Stimulated activated CD4-positive, alpha-beta T cell treated with anti-CD3 and anti-CD28 coated beads, Interleukin-4, amount 100 ng/mL, for 4 hours (primary cell): ENCODE measurements around the gene QSOX2.
A peak's percentile ranks its signal among the peaks of the same experiment; 100 is the strongest.

Experiments
- DNase-seq, 2 experiments: peaks; one replicate each; pipeline ENCODE4 v3.0.0-alpha.2; 2020

Gene QSOX2

GRCh38 chr9:136264441-136265405 lies 19.1 kb upstream of the QSOX2 start:
- no peak for DNase-seq

GRCh38 chr9:136264031-136264430 lies 18.4 kb upstream of the QSOX2 start:
- DNase-seq = no peak

GRCh38 chr9:136262671-136263178 lies 17.1 kb upstream of the QSOX2 start:
- DNase-seq = no peak

GRCh38 chr9:136261686-136262430 lies 16.2 kb upstream of the QSOX2 start:
- no peak for DNase-seq

- DNase-seq = no peak
These were observed 15.4 kb upstream of the QSOX2 start for GRCh38 chr9:136260936-136261472.

- DNase-seq = no peak
These were observed 14.9 kb upstream of the QSOX2 start for GRCh38 chr9:136260521-136260920.

- DNase-seq = no peak
These were observed 14.2 kb upstream of the QSOX2 start for GRCh38 chr9:136259836-136260235.

- no peak for DNase-seq
These were observed 13.9 kb upstream of the QSOX2 start for GRCh38 chr9:136259517-136259813.

GRCh38 chr9:136258786-136259516 lies 13.3 kb upstream of the QSOX2 start:
- no peak for DNase-seq

- DNase-seq = no peak
These were observed 12.7 kb upstream of the QSOX2 start for GRCh38 chr9:136258299-136258625.

GRCh38 chr9:136257381-136258298 lies 12.0 kb upstream of the QSOX2 start:
- DNase-seq = no peak

GRCh38 chr9:136255896-136256890 lies 10.6 kb upstream of the QSOX2 start:
- no peak for DNase-seq

- peak in 1 of 2 experiments; percentile 21 for DNase-seq
These were observed 9.5 kb upstream of the QSOX2 start for GRCh38 chr9:136255166-136255538.

- DNase-seq = no peak
These were observed 9.0 kb upstream of the QSOX2 start for GRCh38 chr9:136254381-136255165.

- no peak for DNase-seq
These were observed 7.9 kb upstream of the QSOX2 start for GRCh38 chr9:136253246-136254130.

- no peak for DNase-seq
These were observed 7.2 kb upstream of the QSOX2 start for GRCh38 chr9:136252846-136253245.

GRCh38 chr9:136252281-136252680 lies 6.7 kb upstream of the QSOX2 start:
- no peak for DNase-seq

GRCh38 chr9:136251264-136252115 lies 5.9 kb upstream of the QSOX2 start:
- no peak for DNase-seq
